Neural cell (in vitro differentiated cells): Measurements from ENCODE around the gene FNBP1L.

Source experiments
- CTCF ChIP-seq: fragments of 450-650 bp; IDR thresholded peaks from 2 replicates; pipeline ENCODE4 v1.5.1; 2014; ENCODE audit warnings: antibody characterized with exemption, mild to moderate bottlenecking, moderate library complexity; ENCODE audit not compliant: poor library complexity, severe bottlenecking
- EP300 ChIP-seq: fragments of 450-650 bp; conservative IDR thresholded peaks from 2 replicates; pipeline ENCODE4 v1.6.1; 2014; ENCODE audit warnings: antibody characterized with exemption, mild to moderate bottlenecking, moderate library complexity; ENCODE audit not compliant: poor library complexity, severe bottlenecking
- EZH2 ChIP-seq: fragments of 200-600, 300-800 bp; shearing (Covaris generic), sonication (generic); IDR thresholded peaks from 2 replicates; pipeline ENCODE4 v1.6.1; 2014; ENCODE audit warnings: antibody characterized with exemption, low read length, borderline replicate concordance, mild to moderate bottlenecking; ENCODE audit not compliant: insufficient read depth, poor library complexity, severe bottlenecking
- POLR2AphosphoS5 ChIP-seq: IDR thresholded peaks from 2 replicates; pipeline ENCODE4 v1.6.1; 2012
- RAD21 ChIP-seq: fragments of 450-650 bp; conservative IDR thresholded peaks from 2 replicates; pipeline ENCODE4 v1.6.1; 2014; ENCODE audit warnings: antibody characterized with exemption, mild to moderate bottlenecking, moderate library complexity
- SMC3 ChIP-seq: fragments of 450-650 bp; conservative IDR thresholded peaks from 2 replicates; pipeline ENCODE4 v1.6.1; 2014; ENCODE audit warnings: antibody characterized with exemption, mild to moderate bottlenecking, moderate library complexity; ENCODE audit not compliant: poor library complexity
- TAF1 ChIP-seq: IDR thresholded peaks from 2 replicates; pipeline ENCODE4 v1.6.1; 2012; ENCODE audit warnings: low read depth
- TF ChIP-seq, protein P1 (sequence below): IDR thresholded peaks from 2 replicates; pipeline ENCODE4 v1.6.1; 2012; ENCODE audit warnings: borderline replicate concordance

DNA sequence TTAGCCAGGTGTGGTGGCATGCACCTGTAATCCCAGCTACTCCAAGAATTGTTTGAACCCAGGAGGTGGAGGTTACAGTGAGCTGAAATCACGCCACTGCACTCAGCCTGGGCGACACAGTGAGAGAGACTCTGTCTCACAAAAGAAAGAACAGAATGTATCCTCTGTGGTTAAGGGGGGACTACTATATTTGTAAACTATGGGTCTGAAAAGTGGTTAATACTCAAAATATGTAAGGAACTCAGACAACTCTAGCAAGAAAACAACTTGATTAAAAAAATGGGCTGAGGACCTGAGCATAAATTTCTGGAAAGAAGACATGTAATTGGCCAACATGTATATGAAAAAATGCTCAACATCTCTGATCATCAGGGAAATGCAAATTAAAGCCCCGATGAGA lies 11.2 kb downstream of the FNBP1L start:
- no peak for TF ChIP-seq TAF1
- TF ChIP-seq CTCF, result no peak
- TF ChIP-seq POLR2AphosphoS5, result no peak
- no peak for TF ChIP-seq SMC3
- TF ChIP-seq, protein P1, sequence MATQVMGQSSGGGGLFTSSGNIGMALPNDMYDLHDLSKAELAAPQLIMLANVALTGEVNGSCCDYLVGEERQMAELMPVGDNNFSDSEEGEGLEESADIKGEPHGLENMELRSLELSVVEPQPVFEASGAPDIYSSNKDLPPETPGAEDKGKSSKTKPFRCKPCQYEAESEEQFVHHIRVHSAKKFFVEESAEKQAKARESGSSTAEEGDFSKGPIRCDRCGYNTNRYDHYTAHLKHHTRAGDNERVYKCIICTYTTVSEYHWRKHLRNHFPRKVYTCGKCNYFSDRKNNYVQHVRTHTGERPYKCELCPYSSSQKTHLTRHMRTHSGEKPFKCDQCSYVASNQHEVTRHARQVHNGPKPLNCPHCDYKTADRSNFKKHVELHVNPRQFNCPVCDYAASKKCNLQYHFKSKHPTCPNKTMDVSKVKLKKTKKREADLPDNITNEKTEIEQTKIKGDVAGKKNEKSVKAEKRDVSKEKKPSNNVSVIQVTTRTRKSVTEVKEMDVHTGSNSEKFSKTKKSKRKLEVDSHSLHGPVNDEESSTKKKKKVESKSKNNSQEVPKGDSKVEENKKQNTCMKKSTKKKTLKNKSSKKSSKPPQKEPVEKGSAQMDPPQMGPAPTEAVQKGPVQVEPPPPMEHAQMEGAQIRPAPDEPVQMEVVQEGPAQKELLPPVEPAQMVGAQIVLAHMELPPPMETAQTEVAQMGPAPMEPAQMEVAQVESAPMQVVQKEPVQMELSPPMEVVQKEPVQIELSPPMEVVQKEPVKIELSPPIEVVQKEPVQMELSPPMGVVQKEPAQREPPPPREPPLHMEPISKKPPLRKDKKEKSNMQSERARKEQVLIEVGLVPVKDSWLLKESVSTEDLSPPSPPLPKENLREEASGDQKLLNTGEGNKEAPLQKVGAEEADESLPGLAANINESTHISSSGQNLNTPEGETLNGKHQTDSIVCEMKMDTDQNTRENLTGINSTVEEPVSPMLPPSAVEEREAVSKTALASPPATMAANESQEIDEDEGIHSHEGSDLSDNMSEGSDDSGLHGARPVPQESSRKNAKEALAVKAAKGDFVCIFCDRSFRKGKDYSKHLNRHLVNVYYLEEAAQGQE, result no peak
- no peak for TF ChIP-seq EP300
- no peak for TF ChIP-seq RAD21
- no peak for TF ChIP-seq EZH2
